ENCODE data around the gene PIGB.
"Not testable (repeated sequence)": the region's sequence is repeated elsewhere in the genome, so short reads cannot be mapped to it uniquely, and the experiment has no call there.

Gene PIGB

GRCh38 chr15:55379095-55379494, 60.1 kb downstream of the PIGB start:
- DNase-seq = no peak

- DNase-seq = no peak
Measured at GRCh38 chr15:55381595-55381994, 62.6 kb downstream of the PIGB start.

DNA sequence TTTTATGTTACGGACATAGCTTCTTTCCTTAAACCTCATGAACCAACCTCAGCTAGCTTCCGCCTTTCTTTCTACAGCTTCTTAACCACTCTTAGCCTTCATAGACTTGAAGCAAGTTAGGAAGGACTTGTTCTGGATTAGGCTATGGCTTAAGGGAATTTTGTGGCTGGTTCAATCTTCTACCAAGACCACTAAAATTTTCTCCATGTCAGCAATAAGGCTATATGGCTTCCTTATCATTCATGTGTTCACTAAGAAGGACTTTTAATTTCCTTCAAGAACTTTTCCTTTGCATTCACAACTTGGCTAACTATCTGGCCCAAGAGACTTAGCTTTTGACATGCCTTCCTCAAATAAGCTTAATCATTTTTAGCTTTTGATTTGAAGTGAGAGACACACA, 64.7 kb downstream of the PIGB start:
- DNase-seq = no peak

- DNase-seq = no peak
Measured at GRCh38 chr15:55387027-55387426, 68.0 kb downstream of the PIGB start.

GRCh38 chr15:55389264-55389607, 70.2 kb downstream of the PIGB start:
- DNase-seq = no peak

DNA sequence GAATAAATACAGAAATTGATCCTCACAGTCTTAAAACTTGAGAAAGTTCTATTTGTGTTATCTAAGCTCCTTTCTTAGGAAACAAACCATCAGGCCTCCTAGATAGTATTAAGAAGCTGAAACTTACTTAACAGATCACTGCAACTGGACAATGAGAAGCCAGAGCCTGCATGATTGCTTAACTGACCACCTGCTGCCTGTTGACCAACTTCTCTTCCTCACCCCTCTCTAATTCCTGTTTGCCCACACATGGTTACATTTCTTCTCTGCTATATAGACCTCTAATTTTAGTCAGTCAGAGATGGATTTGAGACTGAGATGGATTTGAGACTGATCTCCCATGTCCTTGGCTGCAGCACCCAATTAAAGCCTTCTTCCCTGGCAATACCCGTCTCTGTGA, 75.7 kb downstream of the PIGB start:
- DNase-seq = no peak

GRCh38 chr15:55398243-55398642, 79.2 kb downstream of the PIGB start:
- DNase-seq = no peak

GRCh38 chr15:55400050-55400449, 81.0 kb downstream of the PIGB start:
- DNase-seq = not testable (repeated sequence)

GRCh38 chr15:55401786-55402246, 82.8 kb downstream of the PIGB start:
- DNase-seq = no peak

GRCh38 chr15:55402707-55403106, 83.7 kb downstream of the PIGB start:
- no peak for DNase-seq

GRCh38 chr15:55403531-55403930, 84.5 kb downstream of the PIGB start:
- DNase-seq = no peak

All from anterior cingulate cortex (tissue), 58 donors.